Stimulated activated naive B cell treated with anti-CD40 and anti-IgM and Interleukin-4, amounts not matched to agents 10 μg/mL and 1 μg/mL and 100 μg/mL, for 72 hours (primary cell): ENCODE measurements around the gene PRTN3.
A peak's percentile ranks its signal among the peaks of the same experiment; 100 is the strongest.

Experiments used
- ATAC-seq, 2 donors: fragments of 150-1000 bp; cut with Tn5 transposase; replicated peaks; 2 replicates each; pipeline ENCODE4 v1.10.0; 2021; ENCODE audit warnings: moderate library complexity in 1 of 2
- DNase-seq: peaks from one replicate; pipeline ENCODE4 v3.0.0; 2021
- H3K27ac Mint-ChIP-seq: one replicate; pipeline ENCODE4 v1.8.0; 2022; ENCODE audit warnings: mild to moderate bottlenecking, mixed read lengths
- H3K27me3 Mint-ChIP-seq, 2 donors: one replicate each; pipeline ENCODE4 v1.8.0; 2022; ENCODE audit warnings: mixed read lengths in 2 of 2
- H3K36me3 Mint-ChIP-seq, 2 donors: one replicate each; pipeline ENCODE4 v1.8.0; 2022; ENCODE audit warnings: mixed read lengths in 2 of 2, mild to moderate bottlenecking in 1 of 2
- H3K4me1 Mint-ChIP-seq, 2 donors: one replicate each; pipeline ENCODE4 v1.8.0; 2022; ENCODE audit warnings: mixed read lengths in 2 of 2, mild to moderate bottlenecking in 1 of 2
- H3K4me3 Mint-ChIP-seq, 2 donors: one replicate each; pipeline ENCODE4 v1.8.0; 2022; ENCODE audit warnings: mild to moderate bottlenecking in 2 of 2, mixed read lengths in 2 of 2, moderate library complexity in 1 of 2
- H3K9me3 Mint-ChIP-seq, 2 donors: one replicate each; pipeline ENCODE4 v1.8.0; 2022; ENCODE audit warnings: mixed read lengths in 2 of 2, mild to moderate bottlenecking in 1 of 2

Gene PRTN3, protein sequence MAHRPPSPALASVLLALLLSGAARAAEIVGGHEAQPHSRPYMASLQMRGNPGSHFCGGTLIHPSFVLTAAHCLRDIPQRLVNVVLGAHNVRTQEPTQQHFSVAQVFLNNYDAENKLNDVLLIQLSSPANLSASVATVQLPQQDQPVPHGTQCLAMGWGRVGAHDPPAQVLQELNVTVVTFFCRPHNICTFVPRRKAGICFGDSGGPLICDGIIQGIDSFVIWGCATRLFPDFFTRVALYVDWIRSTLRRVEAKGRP

DNA sequence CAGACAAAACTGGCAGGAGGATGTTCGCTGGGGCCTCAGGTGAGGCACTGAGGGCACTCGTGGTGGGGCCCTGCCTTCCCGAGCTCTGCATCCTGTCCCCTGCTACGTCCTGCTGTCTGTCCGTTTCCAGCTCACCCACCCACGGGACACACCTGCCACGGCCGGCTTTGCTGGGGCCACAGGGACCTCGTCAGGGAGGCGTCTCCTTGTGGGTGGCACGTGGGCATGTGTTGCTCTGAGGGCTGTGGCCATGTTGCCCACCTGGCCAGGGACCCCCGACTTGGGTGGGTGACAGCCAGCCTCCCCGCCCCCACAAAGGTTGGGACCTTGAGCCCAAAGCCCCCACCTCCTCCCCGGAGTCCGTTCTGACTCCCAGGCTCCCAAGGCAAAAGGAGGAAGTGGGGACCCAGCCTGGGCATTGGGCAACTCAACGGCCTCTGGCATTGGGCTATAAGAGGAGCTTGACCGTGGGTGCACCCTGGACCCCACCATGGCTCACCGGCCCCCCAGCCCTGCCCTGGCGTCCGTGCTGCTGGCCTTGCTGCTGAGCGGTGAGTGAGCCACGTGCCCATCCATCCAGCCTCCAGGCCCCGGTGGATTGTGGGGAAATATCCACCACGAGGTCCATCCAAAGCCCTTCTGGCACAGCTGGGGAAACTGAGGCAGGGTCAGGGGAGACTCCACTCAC is at the start of gene PRTN3:
TSS of gene PRTN3 (plus strand) at position 481 of the 688 bp plus-strand sequence. CDS start at position 491, 10 bp downstream.
- H3K4me3 Mint-ChIP-seq = no peak within 1 kb of the TSS
- no peak within 1 kb of the TSS for H3K27ac Mint-ChIP-seq
- ATAC-seq (no peak), DNase-seq (no peak)
- H3K9me3 Mint-ChIP-seq = peaks cover 0 to 5% of the 10 kb centered on the region in 2 donors
- H3K4me1 Mint-ChIP-seq = peaks cover 11 to 13% of the 10 kb centered on the region in 2 donors
- H3K27me3 Mint-ChIP-seq = peaks cover 50% of the 10 kb centered on the region in 2 donors
- H3K36me3 Mint-ChIP-seq = peaks cover 0 to 8% of the 10 kb centered on the region in 2 donors

GRCh38 chr19:791007-791566 is 49.7 kb upstream of the PRTN3 start:
- no peak for ATAC-seq

DNA sequence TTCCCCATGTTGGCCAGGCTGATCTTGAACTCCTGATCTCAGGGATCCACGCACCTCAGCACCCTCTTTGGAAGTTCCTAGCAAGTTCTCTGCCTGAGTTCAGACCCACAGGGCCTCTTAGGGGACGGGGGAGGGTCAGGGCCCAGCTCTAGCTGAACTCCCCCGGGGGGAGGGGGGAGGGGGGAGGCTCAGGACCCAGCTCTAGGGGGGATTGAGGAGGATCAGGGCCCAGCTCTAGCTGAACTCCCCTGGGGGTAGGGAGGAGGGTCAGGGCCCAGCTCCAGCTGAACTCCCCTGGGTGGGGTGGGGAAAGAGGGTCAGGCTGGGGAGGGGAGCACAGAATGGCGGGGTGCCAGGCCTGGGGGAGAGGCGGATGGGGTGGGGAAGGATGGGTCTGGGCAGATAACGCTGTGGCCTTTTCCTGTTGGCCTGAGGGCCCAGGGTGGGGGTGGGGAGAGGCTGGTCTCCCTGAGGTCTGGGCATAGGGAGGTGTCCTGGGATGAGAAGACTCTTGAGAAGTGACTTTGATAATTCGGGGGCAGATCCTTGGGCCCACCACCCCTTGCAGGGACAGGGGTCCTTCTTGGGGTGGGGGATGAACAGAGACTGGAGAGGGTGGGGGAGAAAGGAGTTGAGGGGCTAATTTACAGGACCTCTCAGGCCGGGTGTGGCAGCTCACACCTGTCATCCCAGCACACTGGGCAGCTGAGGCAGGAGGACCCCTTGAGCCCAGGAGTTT is 49.1 kb upstream of the PRTN3 start:
- Mint-ChIP-seq H3K27ac (no peak overlapping the region), H3K27me3 (peaks cover 18 to 26% of the 10 kb centered on the region in 2 donors), H3K36me3 (no peaks in the 10 kb centered on the region), H3K4me3 (no peak overlapping the region), H3K9me3 (no peaks in the 10 kb centered on the region), H3K4me1 (peaks cover 4 to 9% of the 10 kb centered on the region in 2 donors)
- no peak for ATAC-seq
- DNase-seq = no peak

More at GRCh38 chr19:791007-791566, 49.7 kb upstream of the PRTN3 start:
- Mint-ChIP-seq H3K4me1 (peaks cover 2 to 6% of the 10 kb centered on the region in 2 donors), H3K27ac (no peak overlapping the region), H3K9me3 (no peaks in the 10 kb centered on the region), H3K27me3 (peaks cover 18 to 26% of the 10 kb centered on the region in 2 donors), H3K4me3 (no peak overlapping the region), H3K36me3 (no peaks in the 10 kb centered on the region)
- DNase-seq = no peak

DNA sequence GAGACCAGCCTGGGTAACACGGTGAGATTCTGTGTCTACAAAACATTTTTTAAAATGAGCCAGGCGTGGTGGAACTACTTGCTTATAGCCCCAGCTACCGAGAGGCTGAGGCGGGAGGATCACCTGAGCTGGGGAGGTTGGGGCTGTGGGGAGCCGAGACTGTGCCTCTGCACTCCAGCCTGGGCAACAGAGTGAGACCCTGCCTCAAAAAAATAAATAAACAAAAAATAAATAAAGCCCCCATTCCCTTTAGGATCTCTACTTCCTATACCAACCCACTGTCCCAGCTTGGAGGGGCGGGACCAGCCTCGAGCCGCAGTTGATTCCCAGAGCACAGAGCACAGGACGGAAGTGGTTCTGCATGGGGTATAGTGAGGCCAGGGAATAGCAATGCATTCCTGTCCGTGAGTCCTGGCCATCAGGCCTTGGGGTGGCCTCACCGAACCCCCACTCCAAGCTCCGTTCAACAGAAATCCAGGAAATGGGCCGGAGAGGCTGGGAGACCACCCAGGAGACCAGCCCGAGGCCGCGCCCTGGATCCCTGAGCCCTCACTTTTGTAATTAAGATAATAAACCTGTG is 48.4 kb upstream of the PRTN3 start:
- Mint-ChIP-seq H3K4me1 (peaks cover 6 to 10% of the 10 kb centered on the region in 2 donors), H3K4me3 (no peak overlapping the region), H3K27ac (no peak overlapping the region), H3K36me3 (no peaks in the 10 kb centered on the region), H3K9me3 (no peaks in the 10 kb centered on the region), H3K27me3 (peaks cover 18 to 26% of the 10 kb centered on the region in 2 donors)
- ATAC-seq (no peak), DNase-seq (no peak)

DNA sequence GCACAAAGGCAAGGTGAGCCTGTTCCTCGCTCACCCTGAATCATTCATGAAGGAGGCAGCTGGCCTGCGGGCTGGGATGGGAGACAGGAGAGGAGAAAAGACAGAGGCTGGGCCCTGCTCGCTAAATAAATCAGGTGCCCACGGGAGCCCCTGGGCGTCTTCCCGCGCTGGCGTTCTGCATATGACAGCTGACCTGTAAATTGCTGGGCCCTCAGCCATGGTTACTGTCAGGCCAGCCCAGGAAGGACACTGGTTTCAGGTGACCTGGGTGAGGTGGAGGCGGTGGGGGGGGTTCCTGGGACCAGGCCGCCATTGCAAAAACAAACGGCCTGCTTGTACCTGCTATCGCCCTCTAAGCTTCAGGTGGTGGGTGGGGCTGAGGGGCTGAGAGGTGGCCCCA is 47.0 kb upstream of the PRTN3 start:
- Mint-ChIP-seq H3K36me3 (peaks cover 3 to 4% of the 10 kb centered on the region in 2 donors), H3K27me3 (peaks cover 16 to 22% of the 10 kb centered on the region in 2 donors), H3K4me1 (peaks cover 7 to 16% of the 10 kb centered on the region in 2 donors), H3K4me3 (no peak overlapping the region), H3K27ac (no peak overlapping the region), H3K9me3 (no peaks in the 10 kb centered on the region)
- ATAC-seq (no peak), DNase-seq (no peak)

GRCh38 chr19:795073-795611 is 45.7 kb upstream of the PRTN3 start:
- ATAC-seq = no peak
- no peaks in the 10 kb centered on the region for H3K9me3 Mint-ChIP-seq
- H3K27me3 Mint-ChIP-seq = peaks cover 3 to 9% of the 10 kb centered on the region in 2 donors
- DNase-seq = no peak
- no peak overlapping the region for H3K4me3 Mint-ChIP-seq
- peaks cover 16 to 17% of the 10 kb centered on the region in 2 donors for H3K36me3 Mint-ChIP-seq
- H3K4me1 Mint-ChIP-seq = peaks cover 12 to 23% of the 10 kb centered on the region in 2 donors
- H3K27ac Mint-ChIP-seq = no peak overlapping the region

- Mint-ChIP-seq H3K27me3 (peaks cover under 1 to 3% of the 10 kb centered on the region in 2 donors), H3K4me1 (peaks cover 18 to 30% of the 10 kb centered on the region in 2 donors), H3K27ac (peak overlapping the region; percentile 42), H3K36me3 (peaks cover 22% of the 10 kb centered on the region in 2 donors), H3K9me3 (no peaks in the 10 kb centered on the region), H3K4me3 (peak overlapping the region; percentile 39 to 98)
- ATAC-seq (no peak), DNase-seq (no peak)
Measured at GRCh38 chr19:795691-796581, 44.9 kb upstream of the PRTN3 start.

DNA sequence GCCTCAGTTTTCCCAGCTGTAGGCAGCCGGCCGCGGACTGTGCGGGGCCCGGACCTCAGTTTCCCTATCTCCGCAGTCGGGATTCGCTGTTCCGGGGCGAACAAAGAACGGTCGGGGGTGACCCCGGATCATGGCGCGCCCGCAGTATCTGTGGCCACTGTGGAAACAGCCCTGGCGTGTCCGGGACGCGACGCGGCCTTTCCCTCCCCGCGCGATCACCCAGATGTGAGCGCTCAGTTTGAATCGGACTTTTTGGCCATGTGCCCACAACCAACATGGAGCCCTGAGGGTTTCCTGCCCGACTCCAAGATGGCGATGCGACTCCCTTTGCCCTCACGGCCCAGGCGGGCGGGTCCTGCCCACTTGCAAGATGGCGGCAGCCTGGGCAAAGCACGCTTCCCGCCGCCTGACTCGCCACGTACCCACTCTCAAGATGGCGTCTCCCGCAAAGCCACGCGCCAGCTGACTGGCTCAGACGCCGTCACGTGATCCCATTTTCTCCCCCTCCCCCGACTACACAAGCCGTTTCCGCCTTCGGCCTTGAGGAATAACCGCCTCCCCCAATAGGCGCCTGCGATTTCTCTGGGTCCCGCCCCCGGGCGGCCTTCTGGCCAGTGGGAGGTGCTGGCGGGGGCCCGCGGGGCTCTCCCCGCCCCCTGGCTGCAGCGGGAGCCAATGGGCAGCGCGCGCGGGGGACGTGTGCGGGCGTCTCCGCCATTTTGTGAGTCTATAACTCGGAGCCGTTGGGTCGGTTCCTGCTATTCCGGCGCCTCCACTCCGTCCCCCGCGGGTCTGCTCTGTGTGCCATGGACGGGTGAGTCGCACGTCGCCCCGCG is 43.9 kb upstream of the PRTN3 start, which contains the start of gene PTBP1:
TSS of gene PTBP1 (plus strand) at position 761 of the 836 bp plus-strand sequence. CDS start at position 807, 46 bp downstream.
- peak; percentile 100 for DNase-seq
- Mint-ChIP-seq H3K4me1 (peaks cover 22 to 39% of the 10 kb centered on the region in 2 donors), H3K36me3 (peaks cover 26 to 27% of the 10 kb centered on the region in 2 donors), H3K27ac (peak within 1 kb of the TSS; percentile 97), H3K27me3 (peaks cover 0 to 2% of the 10 kb centered on the region in 2 donors), H3K4me3 (peak within 1 kb of the TSS; percentile 96 to 98), H3K9me3 (no peaks in the 10 kb centered on the region)
- peak; percentile 85 to 88 for ATAC-seq

GRCh38 chr19:797528-798414 is 43.0 kb upstream of the PRTN3 start:
- peaks cover 26 to 48% of the 10 kb centered on the region in 2 donors for H3K4me1 Mint-ChIP-seq
- peak overlapping the region; percentile 96 to 98 for H3K4me3 Mint-ChIP-seq
- peaks cover 31 to 33% of the 10 kb centered on the region in 2 donors for H3K36me3 Mint-ChIP-seq
- peak overlapping the region; percentile 97 for H3K27ac Mint-ChIP-seq
- DNase-seq = peak; percentile 87
- no peaks in the 10 kb centered on the region for H3K9me3 Mint-ChIP-seq
- H3K27me3 Mint-ChIP-seq = no peaks in the 10 kb centered on the region
- peak; percentile 28 to 47 for ATAC-seq

DNA sequence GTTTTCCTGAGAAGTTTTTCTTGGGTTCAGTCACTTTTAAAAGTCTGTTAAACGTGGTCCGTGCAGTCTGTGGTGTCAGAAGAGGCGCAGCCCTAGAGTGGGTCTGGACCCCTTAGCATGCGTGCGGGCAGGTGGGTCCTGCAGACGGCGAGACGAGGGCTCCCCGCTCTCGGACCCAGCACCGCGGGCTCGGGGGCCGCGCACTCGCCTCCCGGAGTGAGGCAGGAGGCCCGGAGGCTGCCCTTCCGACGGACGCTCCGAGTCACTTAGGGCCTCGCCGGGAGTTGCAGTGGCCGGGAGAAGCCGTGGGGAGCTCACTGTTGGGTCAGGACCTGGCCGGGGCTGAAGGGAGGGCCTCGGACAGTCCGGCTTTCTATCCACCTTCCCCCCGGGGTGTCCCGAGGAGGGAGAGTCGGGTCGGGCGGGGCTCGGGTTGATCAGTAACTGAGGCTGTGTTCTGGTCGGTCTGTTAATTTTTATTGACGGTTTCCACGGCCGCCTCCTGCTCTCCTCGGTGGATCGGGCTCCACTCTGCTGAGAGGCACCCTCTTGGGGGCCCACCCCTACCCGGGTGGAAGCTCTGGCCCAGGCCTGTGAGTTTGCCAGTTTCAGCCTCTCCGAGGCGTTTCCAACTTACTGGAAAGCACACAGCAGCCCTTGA is 42.3 kb upstream of the PRTN3 start:
- H3K36me3 Mint-ChIP-seq = peaks cover 39 to 41% of the 10 kb centered on the region in 2 donors
- ATAC-seq = no peak
- no peak for DNase-seq

More for the DNA sequence above, 42.3 kb upstream of the PRTN3 start:
- Mint-ChIP-seq H3K27ac (peak overlapping the region; percentile 95), H3K4me3 (peak overlapping the region; percentile 88 to 90), H3K9me3 (no peaks in the 10 kb centered on the region), H3K27me3 (no peaks in the 10 kb centered on the region), H3K4me1 (peaks cover 29 to 55% of the 10 kb centered on the region in 2 donors)
